ENCODE measurements around the gene RABGGTB. TPM values are rescaled to one million over a fixed set of nuclear protein-coding genes. Genes with fewer than 3 reads are reported as not detected.
A peak's percentile ranks its signal among the peaks of the same experiment; 100 is the strongest.

Gene RABGGTB
- total RNA-seq, 1 experiment from 2014 or later: 139 TPM

GRCh38 chr1:75796376-75797272 is 10.6 kb downstream of the RABGGTB start, which contains the start of gene MSH4 (continued):
- TF ChIP-seq, protein P1, sequence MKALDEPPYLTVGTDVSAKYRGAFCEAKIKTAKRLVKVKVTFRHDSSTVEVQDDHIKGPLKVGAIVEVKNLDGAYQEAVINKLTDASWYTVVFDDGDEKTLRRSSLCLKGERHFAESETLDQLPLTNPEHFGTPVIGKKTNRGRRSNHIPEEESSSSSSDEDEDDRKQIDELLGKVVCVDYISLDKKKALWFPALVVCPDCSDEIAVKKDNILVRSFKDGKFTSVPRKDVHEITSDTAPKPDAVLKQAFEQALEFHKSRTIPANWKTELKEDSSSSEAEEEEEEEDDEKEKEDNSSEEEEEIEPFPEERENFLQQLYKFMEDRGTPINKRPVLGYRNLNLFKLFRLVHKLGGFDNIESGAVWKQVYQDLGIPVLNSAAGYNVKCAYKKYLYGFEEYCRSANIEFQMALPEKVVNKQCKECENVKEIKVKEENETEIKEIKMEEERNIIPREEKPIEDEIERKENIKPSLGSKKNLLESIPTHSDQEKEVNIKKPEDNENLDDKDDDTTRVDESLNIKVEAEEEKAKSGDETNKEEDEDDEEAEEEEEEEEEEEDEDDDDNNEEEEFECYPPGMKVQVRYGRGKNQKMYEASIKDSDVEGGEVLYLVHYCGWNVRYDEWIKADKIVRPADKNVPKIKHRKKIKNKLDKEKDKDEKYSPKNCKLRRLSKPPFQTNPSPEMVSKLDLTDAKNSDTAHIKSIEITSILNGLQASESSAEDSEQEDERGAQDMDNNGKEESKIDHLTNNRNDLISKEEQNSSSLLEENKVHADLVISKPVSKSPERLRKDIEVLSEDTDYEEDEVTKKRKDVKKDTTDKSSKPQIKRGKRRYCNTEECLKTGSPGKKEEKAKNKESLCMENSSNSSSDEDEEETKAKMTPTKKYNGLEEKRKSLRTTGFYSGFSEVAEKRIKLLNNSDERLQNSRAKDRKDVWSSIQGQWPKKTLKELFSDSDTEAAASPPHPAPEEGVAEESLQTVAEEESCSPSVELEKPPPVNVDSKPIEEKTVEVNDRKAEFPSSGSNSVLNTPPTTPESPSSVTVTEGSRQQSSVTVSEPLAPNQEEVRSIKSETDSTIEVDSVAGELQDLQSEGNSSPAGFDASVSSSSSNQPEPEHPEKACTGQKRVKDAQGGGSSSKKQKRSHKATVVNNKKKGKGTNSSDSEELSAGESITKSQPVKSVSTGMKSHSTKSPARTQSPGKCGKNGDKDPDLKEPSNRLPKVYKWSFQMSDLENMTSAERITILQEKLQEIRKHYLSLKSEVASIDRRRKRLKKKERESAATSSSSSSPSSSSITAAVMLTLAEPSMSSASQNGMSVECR (CRISPR knock-in tag; IDR thresholded peaks at IDR 0.05; ENCODE audit: borderline replicate concordance): no peak
- TF ChIP-seq PRRX2 (CRISPR knock-in tag; IDR thresholded peaks at IDR 0.05) (peak; percentile 96), RELA (CRISPR knock-in tag; IDR thresholded peaks at IDR 0.05; ENCODE audit: borderline replicate concordance) (no peak), ZNF671 (CRISPR knock-in tag; IDR thresholded peaks at IDR 0.05) (peak; percentile 98; the same call in 1 of the 2 replicates), ZNF317 (CRISPR knock-in tag; IDR thresholded peaks at IDR 0.05; ENCODE audit: borderline replicate concordance, low read depth) (no peak), OVOL2 (CRISPR knock-in tag; IDR thresholded peaks at IDR 0.05; ENCODE audit: borderline replicate concordance) (no peak), NFATC4 (CRISPR knock-in tag; IDR thresholded peaks at IDR 0.05) (peak; percentile 98), SMAD3 (CRISPR knock-in tag; IDR thresholded peaks at IDR 0.05; ENCODE audit: borderline replicate concordance) (no peak), ELF4 (CRISPR knock-in tag; IDR thresholded peaks at IDR 0.05; ENCODE audit: low read depth) (no peak), ZNF512 (CRISPR knock-in tag; IDR thresholded peaks at IDR 0.05; ENCODE audit: borderline replicate concordance) (no peak), ZNF396 (CRISPR knock-in tag; IDR thresholded peaks at IDR 0.05; ENCODE audit: borderline replicate concordance) (no peak), CBFB (CRISPR knock-in tag; IDR thresholded peaks at IDR 0.05; ENCODE audit: low read depth) (no peak), KAT7 (CRISPR knock-in tag; IDR thresholded peaks at IDR 0.05; ENCODE audit: borderline replicate concordance) (no peak), TCF7 (CRISPR knock-in tag; IDR thresholded peaks at IDR 0.05; ENCODE audit: low read depth) (no peak), ATF1 (CRISPR knock-in tag; IDR thresholded peaks at IDR 0.05) (no peak), JAZF1 (CRISPR knock-in tag; IDR thresholded peaks at IDR 0.05) (no peak), ZNF263 (CRISPR knock-in tag; IDR thresholded peaks at IDR 0.05; ENCODE audit: low read depth) (no peak), HMGA2 (CRISPR knock-in tag; IDR thresholded peaks at IDR 0.05) (no peak), TP53 (CRISPR knock-in tag; IDR thresholded peaks at IDR 0.05) (no peak)
- TF ChIP-seq, protein P2, sequence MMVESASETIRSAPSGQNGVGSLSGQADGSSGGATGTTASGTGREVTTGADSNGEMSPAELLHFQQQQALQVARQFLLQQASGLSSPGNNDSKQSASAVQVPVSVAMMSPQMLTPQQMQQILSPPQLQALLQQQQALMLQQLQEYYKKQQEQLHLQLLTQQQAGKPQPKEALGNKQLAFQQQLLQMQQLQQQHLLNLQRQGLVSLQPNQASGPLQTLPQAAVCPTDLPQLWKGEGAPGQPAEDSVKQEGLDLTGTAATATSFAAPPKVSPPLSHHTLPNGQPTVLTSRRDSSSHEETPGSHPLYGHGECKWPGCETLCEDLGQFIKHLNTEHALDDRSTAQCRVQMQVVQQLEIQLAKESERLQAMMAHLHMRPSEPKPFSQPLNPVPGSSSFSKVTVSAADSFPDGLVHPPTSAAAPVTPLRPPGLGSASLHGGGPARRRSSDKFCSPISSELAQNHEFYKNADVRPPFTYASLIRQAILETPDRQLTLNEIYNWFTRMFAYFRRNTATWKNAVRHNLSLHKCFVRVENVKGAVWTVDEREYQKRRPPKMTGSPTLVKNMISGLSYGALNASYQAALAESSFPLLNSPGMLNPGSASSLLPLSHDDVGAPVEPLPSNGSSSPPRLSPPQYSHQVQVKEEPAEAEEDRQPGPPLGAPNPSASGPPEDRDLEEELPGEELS (CRISPR knock-in tag; IDR thresholded peaks at IDR 0.05): no peak
- TF ChIP-seq, protein P3, sequence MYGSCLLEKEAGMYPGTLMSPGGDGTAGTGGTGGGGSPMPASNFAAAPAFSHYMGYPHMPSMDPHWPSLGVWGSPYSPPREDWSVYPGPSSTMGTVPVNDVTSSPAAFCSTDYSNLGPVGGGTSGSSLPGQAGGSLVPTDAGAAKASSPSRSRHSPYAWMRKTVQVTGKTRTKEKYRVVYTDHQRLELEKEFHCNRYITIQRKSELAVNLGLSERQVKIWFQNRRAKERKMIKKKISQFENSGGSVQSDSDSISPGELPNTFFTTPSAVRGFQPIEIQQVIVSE (CRISPR knock-in tag; IDR thresholded peaks at IDR 0.05; ENCODE audit: borderline replicate concordance): 0 out of 2 replicates have a peak, but pooled peaks have one; percentile 68
- TF ChIP-seq, protein P4, sequence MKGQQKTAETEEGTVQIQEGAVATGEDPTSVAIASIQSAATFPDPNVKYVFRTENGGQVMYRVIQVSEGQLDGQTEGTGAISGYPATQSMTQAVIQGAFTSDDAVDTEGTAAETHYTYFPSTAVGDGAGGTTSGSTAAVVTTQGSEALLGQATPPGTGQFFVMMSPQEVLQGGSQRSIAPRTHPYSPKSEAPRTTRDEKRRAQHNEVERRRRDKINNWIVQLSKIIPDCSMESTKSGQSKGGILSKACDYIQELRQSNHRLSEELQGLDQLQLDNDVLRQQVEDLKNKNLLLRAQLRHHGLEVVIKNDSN (CRISPR knock-in tag; IDR thresholded peaks at IDR 0.05): 0 out of 2 replicates have a peak, but pooled peaks have one; percentile 9
- TF ChIP-seq, protein P5, sequence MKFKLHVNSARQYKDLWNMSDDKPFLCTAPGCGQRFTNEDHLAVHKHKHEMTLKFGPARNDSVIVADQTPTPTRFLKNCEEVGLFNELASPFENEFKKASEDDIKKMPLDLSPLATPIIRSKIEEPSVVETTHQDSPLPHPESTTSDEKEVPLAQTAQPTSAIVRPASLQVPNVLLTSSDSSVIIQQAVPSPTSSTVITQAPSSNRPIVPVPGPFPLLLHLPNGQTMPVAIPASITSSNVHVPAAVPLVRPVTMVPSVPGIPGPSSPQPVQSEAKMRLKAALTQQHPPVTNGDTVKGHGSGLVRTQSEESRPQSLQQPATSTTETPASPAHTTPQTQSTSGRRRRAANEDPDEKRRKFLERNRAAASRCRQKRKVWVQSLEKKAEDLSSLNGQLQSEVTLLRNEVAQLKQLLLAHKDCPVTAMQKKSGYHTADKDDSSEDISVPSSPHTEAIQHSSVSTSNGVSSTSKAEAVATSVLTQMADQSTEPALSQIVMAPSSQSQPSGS (CRISPR knock-in tag; IDR thresholded peaks at IDR 0.05; ENCODE audit: borderline replicate concordance, low read depth): no peak
- TF ChIP-seq, protein P6, sequence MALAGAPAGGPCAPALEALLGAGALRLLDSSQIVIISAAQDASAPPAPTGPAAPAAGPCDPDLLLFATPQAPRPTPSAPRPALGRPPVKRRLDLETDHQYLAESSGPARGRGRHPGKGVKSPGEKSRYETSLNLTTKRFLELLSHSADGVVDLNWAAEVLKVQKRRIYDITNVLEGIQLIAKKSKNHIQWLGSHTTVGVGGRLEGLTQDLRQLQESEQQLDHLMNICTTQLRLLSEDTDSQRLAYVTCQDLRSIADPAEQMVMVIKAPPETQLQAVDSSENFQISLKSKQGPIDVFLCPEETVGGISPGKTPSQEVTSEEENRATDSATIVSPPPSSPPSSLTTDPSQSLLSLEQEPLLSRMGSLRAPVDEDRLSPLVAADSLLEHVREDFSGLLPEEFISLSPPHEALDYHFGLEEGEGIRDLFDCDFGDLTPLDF (CRISPR knock-in tag; IDR thresholded peaks at IDR 0.05): no peak
- TF ChIP-seq, protein P7, sequence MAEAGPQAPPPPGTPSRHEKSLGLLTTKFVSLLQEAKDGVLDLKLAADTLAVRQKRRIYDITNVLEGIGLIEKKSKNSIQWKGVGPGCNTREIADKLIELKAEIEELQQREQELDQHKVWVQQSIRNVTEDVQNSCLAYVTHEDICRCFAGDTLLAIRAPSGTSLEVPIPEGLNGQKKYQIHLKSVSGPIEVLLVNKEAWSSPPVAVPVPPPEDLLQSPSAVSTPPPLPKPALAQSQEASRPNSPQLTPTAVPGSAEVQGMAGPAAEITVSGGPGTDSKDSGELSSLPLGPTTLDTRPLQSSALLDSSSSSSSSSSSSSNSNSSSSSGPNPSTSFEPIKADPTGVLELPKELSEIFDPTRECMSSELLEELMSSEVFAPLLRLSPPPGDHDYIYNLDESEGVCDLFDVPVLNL (CRISPR knock-in tag; IDR thresholded peaks at IDR 0.05; ENCODE audit: borderline replicate concordance, low read depth): no peak

Measured in WTC11 (cell line).